Endothelial cell (in vitro differentiated cells): ENCODE results near the gene CTSO. TPM values are rescaled to one million over a fixed set of nuclear protein-coding genes. Genes with fewer than 3 reads are reported as not detected.

Experiments used
- DNase-seq: peaks from one replicate; pipeline ENCODE4 v3.0.0; 2021; ENCODE audit warnings: low spot score
- H3K27ac Mint-ChIP-seq: one replicate; pipeline ENCODE4 v1.8.0; 2021; ENCODE audit warnings: mixed read lengths, inconsistent platforms; ENCODE audit not compliant: unreplicated experiment
- H3K27me3 Mint-ChIP-seq: one replicate; pipeline ENCODE4 v1.8.0; 2021; ENCODE audit warnings: mild to moderate bottlenecking, moderate library complexity, mixed read lengths, inconsistent platforms; ENCODE audit not compliant: unreplicated experiment
- H3K36me3 Mint-ChIP-seq: one replicate; pipeline ENCODE4 v1.8.0; 2021; ENCODE audit warnings: mild to moderate bottlenecking, low read depth, mixed read lengths, inconsistent platforms; ENCODE audit not compliant: unreplicated experiment
- H3K4me1 Mint-ChIP-seq: one replicate; pipeline ENCODE4 v1.8.0; 2021; ENCODE audit warnings: mild to moderate bottlenecking, mixed read lengths, inconsistent platforms; ENCODE audit not compliant: unreplicated experiment
- H3K4me3 Mint-ChIP-seq: one replicate; pipeline ENCODE4 v1.8.0; 2021; ENCODE audit warnings: mild to moderate bottlenecking, mixed read lengths, inconsistent platforms; ENCODE audit not compliant: unreplicated experiment
- H3K9me3 Mint-ChIP-seq: one replicate; pipeline ENCODE4 v1.8.0; 2021; ENCODE audit warnings: mixed read lengths, inconsistent platforms; ENCODE audit not compliant: unreplicated experiment
- total RNA-seq: library from RNA; stranded (reverse); fragmentation: NEBNext Ultra II Directional; extraction: Animal tissue kit (Norgen Biotek cat#: 25700); gene quantifications from one replicate; pipeline ENCODE4 v1.2.1, GENCODE V29; 2021; ENCODE audit not compliant: unreplicated experiment
- TF ChIP-seq, protein P1 (sequence below): fragments of 200-600 bp; sonication (generic); IDR thresholded peaks from one replicate; pipeline ENCODE4 v1.5.0; 2021; ENCODE audit warnings: antibody characterized with exemption; ENCODE audit not compliant: unreplicated experiment

CTSO gene
- total RNA-seq, 1 donor from 2014 or later: 3.5 TPM

DNA sequence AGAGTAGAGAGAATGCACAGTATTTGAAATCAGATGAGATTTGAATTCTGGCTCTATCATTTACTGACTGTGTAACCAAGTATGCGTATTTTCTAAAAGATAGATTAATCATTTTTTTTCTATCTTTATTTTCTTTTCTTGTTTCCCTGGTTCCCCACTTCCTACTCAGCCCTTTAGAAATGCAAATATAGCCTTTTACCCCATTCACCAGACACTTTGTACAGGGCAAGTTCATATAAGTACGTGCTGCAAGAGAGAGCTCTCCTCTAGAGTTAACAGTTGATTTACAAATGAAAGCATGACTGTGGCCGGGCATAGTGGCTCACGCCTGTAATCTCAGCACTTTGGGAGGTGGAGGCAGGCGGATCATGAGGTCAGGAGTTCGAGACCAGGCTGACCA lies 68.0 kb downstream of the CTSO start:
- Mint-ChIP-seq H3K9me3 (no peaks in the 10 kb centered on the region), H3K4me3 (no peak overlapping the region), H3K36me3 (no peaks in the 10 kb centered on the region), H3K27me3 (no peaks in the 10 kb centered on the region), H3K27ac (no peak overlapping the region), H3K4me1 (no peaks in the 10 kb centered on the region)
- no peak for DNase-seq
- TF ChIP-seq, protein P1, sequence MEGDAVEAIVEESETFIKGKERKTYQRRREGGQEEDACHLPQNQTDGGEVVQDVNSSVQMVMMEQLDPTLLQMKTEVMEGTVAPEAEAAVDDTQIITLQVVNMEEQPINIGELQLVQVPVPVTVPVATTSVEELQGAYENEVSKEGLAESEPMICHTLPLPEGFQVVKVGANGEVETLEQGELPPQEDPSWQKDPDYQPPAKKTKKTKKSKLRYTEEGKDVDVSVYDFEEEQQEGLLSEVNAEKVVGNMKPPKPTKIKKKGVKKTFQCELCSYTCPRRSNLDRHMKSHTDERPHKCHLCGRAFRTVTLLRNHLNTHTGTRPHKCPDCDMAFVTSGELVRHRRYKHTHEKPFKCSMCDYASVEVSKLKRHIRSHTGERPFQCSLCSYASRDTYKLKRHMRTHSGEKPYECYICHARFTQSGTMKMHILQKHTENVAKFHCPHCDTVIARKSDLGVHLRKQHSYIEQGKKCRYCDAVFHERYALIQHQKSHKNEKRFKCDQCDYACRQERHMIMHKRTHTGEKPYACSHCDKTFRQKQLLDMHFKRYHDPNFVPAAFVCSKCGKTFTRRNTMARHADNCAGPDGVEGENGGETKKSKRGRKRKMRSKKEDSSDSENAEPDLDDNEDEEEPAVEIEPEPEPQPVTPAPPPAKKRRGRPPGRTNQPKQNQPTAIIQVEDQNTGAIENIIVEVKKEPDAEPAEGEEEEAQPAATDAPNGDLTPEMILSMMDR: no peak

DNA sequence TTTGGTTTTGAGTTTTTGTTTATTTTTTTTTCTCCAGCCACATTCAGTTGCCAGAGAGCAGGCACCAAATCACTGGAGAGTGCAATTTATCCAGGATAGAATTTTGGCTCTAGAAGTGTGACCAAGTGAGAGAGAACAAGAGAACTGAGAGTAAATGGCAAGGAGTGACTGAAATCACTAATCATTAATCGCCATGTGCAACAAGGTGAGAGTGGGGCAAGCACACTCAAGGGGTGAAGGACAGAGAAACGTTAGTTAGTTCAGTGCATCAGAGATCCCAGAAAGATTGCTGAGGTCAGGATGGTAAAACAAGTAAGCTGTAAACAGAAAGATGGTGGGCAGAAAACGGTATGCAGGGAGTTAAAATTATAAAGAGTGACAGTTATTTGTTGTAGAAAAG lies 69.8 kb downstream of the CTSO start:
- H3K9me3 Mint-ChIP-seq: no peaks in the 10 kb centered on the region

DNA sequence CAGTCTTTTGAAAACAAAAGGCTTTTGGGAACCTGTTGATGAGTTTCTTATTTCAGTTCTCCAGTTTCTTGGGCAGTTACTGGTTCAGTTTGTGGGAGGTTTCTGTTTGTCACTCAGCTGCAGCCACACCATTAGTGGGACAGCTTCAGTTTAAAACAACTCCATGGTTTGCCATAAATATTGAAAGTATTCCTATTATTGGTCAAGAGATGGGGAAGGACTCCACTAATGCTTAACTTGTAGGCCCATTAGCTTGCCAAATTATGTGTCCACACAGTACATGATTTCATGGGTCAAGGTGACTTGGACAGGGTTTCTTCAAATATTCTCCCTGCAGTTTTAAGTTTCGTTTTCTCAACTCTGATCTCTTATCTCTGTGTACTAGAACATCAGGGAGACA lies 72.1 kb downstream of the CTSO start:
- Mint-ChIP-seq H3K27ac (no peak overlapping the region), H3K36me3 (peaks cover 4% of the 10 kb centered on the region), H3K9me3 (peaks cover 5% of the 10 kb centered on the region), H3K4me3 (no peak overlapping the region), H3K4me1 (no peaks in the 10 kb centered on the region), H3K27me3 (no peaks in the 10 kb centered on the region)
- TF ChIP-seq, protein P1: no peak
- DNase-seq: no peak

More for the DNA sequence above, 69.8 kb downstream of the CTSO start:
- TF ChIP-seq, protein P1: no peak
- no peaks in the 10 kb centered on the region for H3K27me3 Mint-ChIP-seq
- H3K4me1 Mint-ChIP-seq: no peaks in the 10 kb centered on the region
- H3K27ac Mint-ChIP-seq: no peak overlapping the region
- H3K36me3 Mint-ChIP-seq: no peaks in the 10 kb centered on the region
- DNase-seq: no peak
- H3K4me3 Mint-ChIP-seq: no peak overlapping the region

DNA sequence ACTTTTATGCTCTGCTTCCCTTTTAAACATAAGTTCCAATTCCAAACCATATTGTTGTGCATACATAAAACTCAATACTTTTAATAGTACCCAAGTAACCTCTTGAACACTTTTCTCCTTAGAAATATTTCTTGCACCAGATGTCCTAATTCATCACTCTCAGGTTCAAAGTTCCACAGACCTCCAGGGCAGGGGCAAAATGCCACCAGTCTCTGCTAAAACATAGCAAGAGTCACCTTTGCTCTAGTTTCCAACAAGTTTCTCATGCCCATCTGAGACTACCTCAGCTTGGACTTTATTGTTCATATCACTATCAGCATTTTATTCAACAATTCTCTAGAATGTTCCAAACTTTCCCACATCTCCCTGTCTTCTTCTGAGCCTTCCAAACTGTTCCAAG lies 73.9 kb downstream of the CTSO start:
- peaks cover 5% of the 10 kb centered on the region for H3K9me3 Mint-ChIP-seq
- no peaks in the 10 kb centered on the region for H3K27me3 Mint-ChIP-seq
- H3K36me3 Mint-ChIP-seq: peaks cover 4% of the 10 kb centered on the region
- H3K4me1 Mint-ChIP-seq: no peaks in the 10 kb centered on the region
- TF ChIP-seq, protein P1: no peak
- no peak overlapping the region for H3K4me3 Mint-ChIP-seq
- DNase-seq: no peak
- H3K27ac Mint-ChIP-seq: no peak overlapping the region

DNA sequence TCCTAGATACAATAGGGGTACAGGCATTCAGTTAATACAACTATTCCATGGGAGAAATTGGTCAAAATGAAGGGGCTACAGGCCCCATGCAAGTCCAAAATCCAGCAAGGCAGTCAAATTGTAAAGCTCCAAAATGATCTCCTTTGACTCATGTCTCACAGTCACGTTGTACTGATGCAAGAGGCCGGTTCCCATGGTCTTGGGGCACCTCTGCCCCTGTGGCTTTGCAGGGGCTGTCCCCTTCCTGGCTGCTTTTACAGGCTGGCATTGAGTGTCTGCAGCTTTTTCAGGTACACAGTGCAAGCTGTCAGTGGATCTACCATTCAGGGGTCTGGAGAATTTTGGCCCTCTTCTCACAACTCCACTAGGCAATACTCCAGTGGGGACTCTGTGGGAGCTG lies 75.1 kb downstream of the CTSO start:
- DNase-seq: no peak
- H3K4me3 Mint-ChIP-seq: no peak overlapping the region
- no peaks in the 10 kb centered on the region for H3K4me1 Mint-ChIP-seq
- H3K27me3 Mint-ChIP-seq: no peaks in the 10 kb centered on the region
- no peak overlapping the region for H3K27ac Mint-ChIP-seq
- TF ChIP-seq, protein P1: no peak
- H3K36me3 Mint-ChIP-seq: peaks cover 4% of the 10 kb centered on the region
- H3K9me3 Mint-ChIP-seq: peaks cover 5% of the 10 kb centered on the region
